HepG2 (cell line): Measurements from ENCODE around the gene NREP. TPM values are rescaled to one million over a fixed set of nuclear protein-coding genes. Genes with fewer than 3 reads are reported as not detected.

ENCODE experiments used
- GATAD2A ChIP-seq: IDR thresholded peaks from 2 replicates; pipeline ENCODE4 v1.6.1; 2016
- MAFF ChIP-seq: IDR thresholded peaks from 2 replicates; pipeline ENCODE4 v1.6.1; 2011; ENCODE audit warnings: low read depth, low read length, improper control_type of control experiment
- NONO ChIP-seq, 2 experiments: fragments of 450-650 bp in 1 of 2; sonication (generic) in 1 of 2; formaldehyde crosslinking in 1 of 2; IDR thresholded peaks in 1 of 2; conservative IDR thresholded peaks in 1 of 2; 2 replicates each; pipeline versions ENCODE4 v1.6.1 to v1.8.0; 2017 to 2022; ENCODE audit warnings: mild to moderate bottlenecking in 1 of 2, missing genetic modification reagents in 1 of 2, moderate library complexity in 1 of 2
- NR2C2 ChIP-seq: sonication (generic); formaldehyde crosslinking; IDR thresholded peaks from 2 replicates; pipeline ENCODE4 v1.4.0; 2020; ENCODE audit warnings: missing genetic modification reagents, mild to moderate bottlenecking, moderate library complexity, borderline replicate concordance
- NR3C1 ChIP-seq: sonication (generic); formaldehyde crosslinking; IDR thresholded peaks from 2 replicates; pipeline ENCODE4 v1.4.0; 2020; ENCODE audit warnings: missing genetic modification reagents
- RNF2 ChIP-seq: fragments of 450-650 bp; conservative IDR thresholded peaks from 2 replicates; pipeline ENCODE4 v1.6.1; 2016; ENCODE audit warnings: low read depth
- THYN1 ChIP-seq: sonication (generic); formaldehyde crosslinking; IDR thresholded peaks from 2 replicates; pipeline ENCODE4 v1.8.1; 2023; ENCODE audit warnings: low read depth, mild to moderate bottlenecking, moderate library complexity, missing genetic modification reagents, borderline replicate concordance
- ZBTB20 ChIP-seq: sonication (generic); formaldehyde crosslinking; IDR thresholded peaks from 2 replicates; pipeline ENCODE4 v1.8.1; 2023; ENCODE audit warnings: missing genetic modification reagents, low read depth, mild to moderate bottlenecking, borderline replicate concordance
- ZNF510 ChIP-seq: sonication (generic); formaldehyde crosslinking; IDR thresholded peaks from 2 replicates; pipeline ENCODE4 v1.4.0; 2020; ENCODE audit warnings: low read depth, mild to moderate bottlenecking, missing genetic modification reagents
- ZNF562 ChIP-seq: sonication (generic); formaldehyde crosslinking; IDR thresholded peaks from 2 replicates; pipeline ENCODE4 v1.8.0; 2022; ENCODE audit warnings: missing genetic modification reagents, borderline replicate concordance
- ZNF709 ChIP-seq: sonication (generic); formaldehyde crosslinking; IDR thresholded peaks from 2 replicates; pipeline ENCODE4 v1.5.0; 2020; ENCODE audit warnings: mild to moderate bottlenecking, missing genetic modification reagents
- ZSCAN12 ChIP-seq: sonication (generic); formaldehyde crosslinking; IDR thresholded peaks from 2 replicates; pipeline ENCODE4 v1.9.0; 2021; ENCODE audit warnings: mild to moderate bottlenecking, missing genetic modification reagents
- ZSCAN25 ChIP-seq: sonication (generic); formaldehyde crosslinking; IDR thresholded peaks from 2 replicates; pipeline ENCODE4 v1.8.0; 2022; ENCODE audit warnings: mild to moderate bottlenecking, missing genetic modification reagents
- polyA plus RNA-seq, 8 experiments: library from polyadenylated mRNA; depleted of rRNA in 3 of 8; stranded (reverse) in 7 of 8; unstranded in 1 of 8; fragments of >200 nt; fragmentation: Illumina TruSeq in 4 of 8; extraction: Trizol in 4 of 8; gene quantifications; 2 replicates each; pipeline versions ENCODE4 v1.2.1 to v1.2.3, GENCODE V29; 2011 to 2016; ENCODE audit warnings: low read depth in 4 of 8, missing spikeins in 1 of 8, mixed read lengths in 1 of 8; ENCODE audit not compliant: insufficient read depth in 1 of 8
- total RNA-seq, 5 experiments: library from RNA; depleted of rRNA; stranded (reverse); fragments of >200 nt; fragmentation: Illumina TruSeq; extraction: Trizol; gene quantifications; 2 replicates each; pipeline ENCODE4 v1.2.3, GENCODE V29; 2016; ENCODE audit warnings: low read depth in 1 of 5
- TF ChIP-seq, protein P1 (sequence below): sonication (generic); formaldehyde crosslinking; IDR thresholded peaks from one replicate; pipeline ENCODE4 v1.5.1; 2020; ENCODE audit warnings: mild to moderate bottlenecking, missing genetic modification reagents; ENCODE audit errors: not compliant biosample characterization
- TF ChIP-seq, protein P2 (sequence below): sonication (generic); formaldehyde crosslinking; conservative IDR thresholded peaks from 2 replicates; pipeline ENCODE4 v1.4.0; 2020; ENCODE audit warnings: missing genetic modification reagents
- TF ChIP-seq, protein P3 (sequence below): sonication (generic); formaldehyde crosslinking; conservative IDR thresholded peaks from 2 replicates; pipeline ENCODE4 v1.8.1; 2023; ENCODE audit warnings: missing genetic modification reagents

The NREP gene
- total and polyA plus RNA-seq, 2 of the 13 experiments (the other 11 are each of a cell fraction or from before 2014, with no cell fraction given), result 40.5 to 102 TPM

DNA sequence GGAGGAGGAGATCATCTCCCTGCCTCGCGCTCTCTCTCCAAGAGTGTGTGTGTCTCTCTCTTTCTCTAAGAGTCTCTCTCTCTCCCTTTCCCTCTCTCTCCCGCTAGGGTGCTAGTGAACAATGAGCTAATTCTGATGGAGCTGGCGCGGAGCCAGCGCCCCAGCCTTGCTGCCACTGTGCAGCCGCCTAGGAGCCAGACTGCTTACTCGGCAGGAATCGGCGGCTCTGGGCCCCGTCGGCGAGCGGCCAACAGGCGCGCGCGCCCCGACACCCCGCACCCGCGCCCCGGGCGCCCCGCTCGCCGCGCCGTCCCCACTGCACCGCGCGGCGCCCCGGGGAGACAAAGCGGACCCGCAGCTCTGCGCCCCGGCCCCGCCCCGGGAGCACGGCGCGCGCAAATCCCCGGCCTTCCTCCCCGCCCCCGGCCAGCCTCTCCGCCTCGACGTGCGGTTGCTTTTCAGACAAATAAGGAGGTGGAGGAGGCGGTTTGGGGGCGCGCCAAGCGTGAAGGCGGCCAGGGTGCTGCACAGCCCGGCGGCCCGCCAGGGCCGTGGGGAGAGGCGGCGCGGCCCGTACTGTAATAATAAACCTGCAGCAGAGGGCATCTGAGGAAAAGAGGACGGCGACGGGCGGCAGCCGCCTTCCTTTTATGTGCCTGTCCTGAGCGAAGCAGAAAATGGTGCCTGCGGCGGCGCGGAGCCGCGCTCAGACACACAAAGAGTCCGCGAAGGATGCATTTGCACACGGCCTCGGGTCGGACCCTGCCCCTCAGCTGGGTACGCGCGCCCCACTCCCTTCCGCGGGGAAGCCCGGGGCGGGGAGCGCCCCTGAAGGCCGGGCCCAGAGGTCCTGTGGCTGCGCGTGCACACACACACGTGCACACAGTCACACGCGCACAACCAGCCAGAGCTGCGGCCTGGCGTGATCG lies 625 bp upstream of the NREP start (continued):
- TF ChIP-seq, protein P1, sequence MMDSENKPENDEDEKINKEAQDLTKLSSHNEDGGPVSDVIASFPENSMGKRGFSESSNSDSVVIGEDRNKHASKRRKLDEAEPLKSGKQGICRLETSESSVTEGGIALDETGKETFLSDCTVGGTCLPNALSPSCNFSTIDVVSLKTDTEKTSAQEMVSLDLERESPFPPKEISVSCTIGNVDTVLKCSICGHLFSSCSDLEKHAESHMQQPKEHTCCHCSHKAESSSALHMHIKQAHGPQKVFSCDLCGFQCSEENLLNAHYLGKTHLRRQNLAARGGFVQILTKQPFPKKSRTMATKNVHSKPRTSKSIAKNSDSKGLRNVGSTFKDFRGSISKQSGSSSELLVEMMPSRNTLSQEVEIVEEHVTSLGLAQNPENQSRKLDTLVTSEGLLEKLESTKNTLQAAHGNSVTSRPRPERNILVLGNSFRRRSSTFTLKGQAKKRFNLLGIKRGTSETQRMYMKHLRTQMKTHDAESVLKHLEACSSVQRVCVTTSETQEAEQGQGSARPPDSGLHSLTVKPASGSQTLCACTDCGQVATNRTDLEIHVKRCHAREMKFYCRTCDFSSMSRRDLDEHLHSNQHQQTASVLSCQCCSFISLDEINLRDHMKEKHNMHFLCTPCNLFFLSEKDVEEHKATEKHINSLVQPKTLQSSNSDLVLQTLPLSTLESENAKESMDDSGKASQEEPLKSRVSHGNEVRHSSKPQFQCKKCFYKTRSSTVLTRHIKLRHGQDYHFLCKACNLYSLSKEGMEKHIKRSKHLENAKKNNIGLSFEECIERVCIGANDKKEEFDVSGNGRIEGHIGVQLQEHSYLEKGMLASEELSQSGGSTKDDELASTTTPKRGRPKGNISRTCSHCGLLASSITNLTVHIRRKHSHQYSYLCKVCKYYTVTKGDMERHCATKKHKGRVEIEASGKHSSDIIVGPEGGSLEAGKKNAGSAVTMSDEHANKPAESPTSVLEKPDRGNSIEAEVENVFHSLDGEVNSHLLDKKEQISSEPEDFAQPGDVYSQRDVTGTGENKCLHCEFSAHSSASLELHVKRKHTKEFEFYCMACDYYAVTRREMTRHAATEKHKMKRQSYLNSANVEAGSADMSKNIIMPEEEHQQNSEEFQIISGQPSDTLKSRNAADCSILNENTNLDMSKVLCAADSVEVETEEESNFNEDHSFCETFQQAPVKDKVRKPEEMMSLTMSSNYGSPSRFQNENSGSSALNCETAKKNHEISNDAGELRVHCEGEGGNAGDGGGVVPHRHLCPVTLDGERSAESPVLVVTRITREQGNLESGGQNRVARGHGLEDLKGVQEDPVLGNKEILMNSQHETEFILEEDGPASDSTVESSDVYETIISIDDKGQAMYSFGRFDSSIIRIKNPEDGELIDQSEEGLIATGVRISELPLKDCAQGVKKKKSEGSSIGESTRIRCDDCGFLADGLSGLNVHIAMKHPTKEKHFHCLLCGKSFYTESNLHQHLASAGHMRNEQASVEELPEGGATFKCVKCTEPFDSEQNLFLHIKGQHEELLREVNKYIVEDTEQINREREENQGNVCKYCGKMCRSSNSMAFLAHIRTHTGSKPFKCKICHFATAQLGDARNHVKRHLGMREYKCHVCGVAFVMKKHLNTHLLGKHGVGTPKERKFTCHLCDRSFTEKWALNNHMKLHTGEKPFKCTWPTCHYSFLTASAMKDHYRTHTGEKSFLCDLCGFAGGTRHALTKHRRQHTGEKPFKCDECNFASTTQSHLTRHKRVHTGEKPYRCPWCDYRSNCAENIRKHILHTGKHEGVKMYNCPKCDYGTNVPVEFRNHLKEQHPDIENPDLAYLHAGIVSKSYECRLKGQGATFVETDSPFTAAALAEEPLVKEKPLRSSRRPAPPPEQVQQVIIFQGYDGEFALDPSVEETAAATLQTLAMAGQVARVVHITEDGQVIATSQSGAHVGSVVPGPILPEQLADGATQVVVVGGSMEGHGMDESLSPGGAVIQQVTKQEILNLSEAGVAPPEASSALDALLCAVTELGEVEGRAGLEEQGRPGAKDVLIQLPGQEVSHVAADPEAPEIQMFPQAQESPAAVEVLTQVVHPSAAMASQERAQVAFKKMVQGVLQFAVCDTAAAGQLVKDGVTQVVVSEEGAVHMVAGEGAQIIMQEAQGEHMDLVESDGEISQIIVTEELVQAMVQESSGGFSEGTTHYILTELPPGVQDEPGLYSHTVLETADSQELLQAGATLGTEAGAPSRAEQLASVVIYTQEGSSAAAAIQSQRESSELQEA (CRISPR knock-in tag), result peak; percentile 65
- TF ChIP-seq ZSCAN12 (no peak), NONO (IDR thresholded peaks at IDR 0.05) (no peak), NONO (CRISPR knock-in tag; conservative IDR thresholded peaks at IDR 0.05) (peak; percentile 67; the same call in 1 of the 2 replicates), NR3C1 (CRISPR knock-in tag) (no peak), THYN1 (CRISPR knock-in tag) (no peak), GATAD2A (CRISPR knock-in tag) (no peak; the same call in 1 of the 2 replicates), RNF2 (peak; percentile 79), ZSCAN25 (CRISPR knock-in tag) (peak; percentile 70; the same call in 1 of the 2 replicates), ZNF510 (no peak), MAFF (peak; percentile 68; the same call in 1 of the 2 replicates), ZBTB20 (peak; percentile 85; the same call in 1 of the 2 replicates), ZNF709 (CRISPR knock-in tag) (no peak; the same call in none of the 2 replicates), ZNF562 (CRISPR knock-in tag) (no peak), NR2C2 (0 out of 2 replicates have a peak, but pooled peaks have one; percentile 21)
- TF ChIP-seq, protein P2, sequence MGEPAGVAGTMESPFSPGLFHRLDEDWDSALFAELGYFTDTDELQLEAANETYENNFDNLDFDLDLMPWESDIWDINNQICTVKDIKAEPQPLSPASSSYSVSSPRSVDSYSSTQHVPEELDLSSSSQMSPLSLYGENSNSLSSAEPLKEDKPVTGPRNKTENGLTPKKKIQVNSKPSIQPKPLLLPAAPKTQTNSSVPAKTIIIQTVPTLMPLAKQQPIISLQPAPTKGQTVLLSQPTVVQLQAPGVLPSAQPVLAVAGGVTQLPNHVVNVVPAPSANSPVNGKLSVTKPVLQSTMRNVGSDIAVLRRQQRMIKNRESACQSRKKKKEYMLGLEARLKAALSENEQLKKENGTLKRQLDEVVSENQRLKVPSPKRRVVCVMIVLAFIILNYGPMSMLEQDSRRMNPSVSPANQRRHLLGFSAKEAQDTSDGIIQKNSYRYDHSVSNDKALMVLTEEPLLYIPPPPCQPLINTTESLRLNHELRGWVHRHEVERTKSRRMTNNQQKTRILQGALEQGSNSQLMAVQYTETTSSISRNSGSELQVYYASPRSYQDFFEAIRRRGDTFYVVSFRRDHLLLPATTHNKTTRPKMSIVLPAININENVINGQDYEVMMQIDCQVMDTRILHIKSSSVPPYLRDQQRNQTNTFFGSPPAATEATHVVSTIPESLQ (CRISPR knock-in tag), result no peak
- TF ChIP-seq, protein P3, sequence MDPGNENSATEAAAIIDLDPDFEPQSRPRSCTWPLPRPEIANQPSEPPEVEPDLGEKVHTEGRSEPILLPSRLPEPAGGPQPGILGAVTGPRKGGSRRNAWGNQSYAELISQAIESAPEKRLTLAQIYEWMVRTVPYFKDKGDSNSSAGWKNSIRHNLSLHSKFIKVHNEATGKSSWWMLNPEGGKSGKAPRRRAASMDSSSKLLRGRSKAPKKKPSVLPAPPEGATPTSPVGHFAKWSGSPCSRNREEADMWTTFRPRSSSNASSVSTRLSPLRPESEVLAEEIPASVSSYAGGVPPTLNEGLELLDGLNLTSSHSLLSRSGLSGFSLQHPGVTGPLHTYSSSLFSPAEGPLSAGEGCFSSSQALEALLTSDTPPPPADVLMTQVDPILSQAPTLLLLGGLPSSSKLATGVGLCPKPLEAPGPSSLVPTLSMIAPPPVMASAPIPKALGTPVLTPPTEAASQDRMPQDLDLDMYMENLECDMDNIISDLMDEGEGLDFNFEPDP (CRISPR knock-in tag), result 0 out of 2 replicates have a peak, but pooled peaks have one; percentile 82
